Gastroesophageal sphincter (tissue), 3 donors: Measurements from ENCODE around the gene MED26.

Experiments
- EP300 ChIP-seq: sonication (generic); formaldehyde crosslinking; IDR thresholded peaks from one replicate; pipeline ENCODE4 v1.6.1; 2017; ENCODE audit warnings: antibody characterized with exemption, mild to moderate bottlenecking
- POLR2A ChIP-seq, 2 donors: fragments of 450-650 bp; IDR thresholded peaks; one replicate each; pipeline ENCODE4 v1.6.1; 2017; ENCODE audit warnings: antibody characterized with exemption in 2 of 2, mild to moderate bottlenecking in 2 of 2, moderate library complexity in 1 of 2
- POLR2AphosphoS5 ChIP-seq: sonication (generic); formaldehyde crosslinking; IDR thresholded peaks from one replicate; pipeline ENCODE4 v1.6.1; 2017; ENCODE audit warnings: antibody characterized with exemption
- TF ChIP-seq, protein P1 (sequence below), 4 experiments: fragments of 200-600 bp in 2 of 4; fragments of 450-650 bp in 2 of 4; sonication (generic) in 1 of 4; IDR thresholded peaks; one replicate each; pipeline ENCODE4 v1.5.1; 2017 to 2019; ENCODE audit warnings: antibody characterized with exemption in 4 of 4, mild to moderate bottlenecking in 2 of 4, moderate library complexity in 2 of 4

DNA sequence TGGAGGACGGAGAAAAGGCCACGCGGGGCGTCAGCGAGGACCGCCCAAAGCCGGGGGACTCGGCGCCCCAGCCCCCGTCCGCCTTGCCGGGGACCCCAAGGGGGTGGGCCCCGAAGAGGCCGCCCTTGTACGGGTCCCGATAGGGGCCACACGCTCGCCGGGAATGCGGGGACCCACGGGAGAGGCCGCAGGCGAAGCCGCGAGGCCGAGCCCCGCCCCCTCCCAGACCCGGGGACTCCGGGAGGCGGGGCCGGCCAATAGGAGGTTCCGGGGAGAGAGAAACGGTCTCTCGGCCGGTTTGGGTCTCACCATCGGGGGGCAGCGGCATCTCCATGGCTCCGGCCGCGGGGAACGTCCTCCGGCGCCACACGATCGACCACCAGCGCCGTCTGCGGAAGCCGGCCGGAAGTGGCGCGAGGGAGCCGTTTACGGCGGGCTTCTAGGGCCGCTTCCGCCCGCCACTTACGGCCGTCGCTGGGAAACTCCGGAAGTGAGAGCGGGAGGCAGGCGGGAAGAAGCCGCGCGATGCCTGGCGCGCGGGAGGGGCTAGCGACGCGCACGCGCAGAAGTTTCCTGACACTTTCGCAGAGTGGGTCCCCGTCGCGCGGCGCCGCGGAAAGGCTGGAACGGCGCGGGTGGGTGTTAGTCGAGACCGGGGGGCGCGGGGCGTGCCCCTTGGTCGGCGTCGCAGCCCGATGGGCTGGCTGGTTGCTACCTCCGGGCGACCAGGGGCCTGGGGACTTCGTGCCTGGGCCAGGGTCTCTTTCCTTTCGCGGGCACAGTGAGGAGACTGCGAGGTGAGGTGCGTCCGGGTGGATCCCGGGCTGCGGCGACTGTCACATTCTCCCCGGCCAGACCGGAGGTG lies 85.7 kb downstream of the MED26 start, which contains the start of gene CHERP:
- TF ChIP-seq, protein P1, sequence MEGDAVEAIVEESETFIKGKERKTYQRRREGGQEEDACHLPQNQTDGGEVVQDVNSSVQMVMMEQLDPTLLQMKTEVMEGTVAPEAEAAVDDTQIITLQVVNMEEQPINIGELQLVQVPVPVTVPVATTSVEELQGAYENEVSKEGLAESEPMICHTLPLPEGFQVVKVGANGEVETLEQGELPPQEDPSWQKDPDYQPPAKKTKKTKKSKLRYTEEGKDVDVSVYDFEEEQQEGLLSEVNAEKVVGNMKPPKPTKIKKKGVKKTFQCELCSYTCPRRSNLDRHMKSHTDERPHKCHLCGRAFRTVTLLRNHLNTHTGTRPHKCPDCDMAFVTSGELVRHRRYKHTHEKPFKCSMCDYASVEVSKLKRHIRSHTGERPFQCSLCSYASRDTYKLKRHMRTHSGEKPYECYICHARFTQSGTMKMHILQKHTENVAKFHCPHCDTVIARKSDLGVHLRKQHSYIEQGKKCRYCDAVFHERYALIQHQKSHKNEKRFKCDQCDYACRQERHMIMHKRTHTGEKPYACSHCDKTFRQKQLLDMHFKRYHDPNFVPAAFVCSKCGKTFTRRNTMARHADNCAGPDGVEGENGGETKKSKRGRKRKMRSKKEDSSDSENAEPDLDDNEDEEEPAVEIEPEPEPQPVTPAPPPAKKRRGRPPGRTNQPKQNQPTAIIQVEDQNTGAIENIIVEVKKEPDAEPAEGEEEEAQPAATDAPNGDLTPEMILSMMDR (IDR thresholded peaks at IDR 0.05): peak in 1 of 4 experiments; percentile 14
- TF ChIP-seq EP300 (no peak), POLR2A (IDR thresholded peaks at IDR 0.05) (peak; percentile 73 to 79), POLR2AphosphoS5 (peak; percentile 87)
